HG03097 (cell line): ENCODE measurements around the gene PAAF1.

ENCODE experiments used
- ATAC-seq: cut with Tn5 transposase; IDR thresholded peaks from one replicate; pipeline ENCODE4 v1.9.1; 2021; ENCODE audit not compliant: unreplicated experiment, low FRiP score

Gene PAAF1

DNA sequence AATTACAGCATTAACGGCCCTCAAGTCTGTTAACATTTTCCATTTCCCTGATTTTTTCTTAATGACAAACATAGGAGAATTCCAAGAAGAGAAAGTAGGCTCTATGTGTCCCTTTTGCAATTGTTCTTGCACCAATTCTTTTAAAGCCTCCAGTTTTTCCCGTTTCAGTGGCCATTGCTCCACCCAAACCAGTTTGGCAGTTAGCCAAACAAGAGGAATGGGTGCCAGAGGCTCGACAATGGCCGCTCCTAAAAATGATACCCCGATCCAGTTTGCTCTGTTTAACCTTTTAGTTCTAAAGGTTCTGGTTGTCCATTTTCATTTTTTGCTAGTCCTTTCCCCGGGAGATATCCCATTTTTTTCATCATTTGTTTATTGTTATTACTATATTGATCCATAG lies 67.3 kb downstream of the PAAF1 start:
- ATAC-seq, result no peak

DNA sequence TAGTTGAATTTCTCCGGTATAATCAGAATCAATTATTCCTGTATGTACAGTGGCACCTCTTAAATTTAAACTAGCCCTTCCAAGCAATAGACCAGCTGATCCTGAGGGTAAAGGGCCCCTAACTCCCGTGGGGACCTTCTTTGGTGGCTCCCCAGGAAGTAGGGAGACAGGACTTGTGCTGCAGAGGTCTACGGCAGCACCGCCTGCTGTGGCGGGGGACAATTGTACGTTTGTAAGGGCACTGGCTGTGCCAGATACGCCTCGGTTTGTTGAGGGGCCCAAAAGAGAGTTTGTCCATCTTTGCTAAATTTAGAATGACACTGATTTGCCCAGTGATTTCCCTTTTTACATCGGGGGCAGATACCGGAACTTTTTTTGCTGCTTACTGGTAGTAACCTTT lies 68.1 kb downstream of the PAAF1 start:
- no peak for ATAC-seq

DNA sequence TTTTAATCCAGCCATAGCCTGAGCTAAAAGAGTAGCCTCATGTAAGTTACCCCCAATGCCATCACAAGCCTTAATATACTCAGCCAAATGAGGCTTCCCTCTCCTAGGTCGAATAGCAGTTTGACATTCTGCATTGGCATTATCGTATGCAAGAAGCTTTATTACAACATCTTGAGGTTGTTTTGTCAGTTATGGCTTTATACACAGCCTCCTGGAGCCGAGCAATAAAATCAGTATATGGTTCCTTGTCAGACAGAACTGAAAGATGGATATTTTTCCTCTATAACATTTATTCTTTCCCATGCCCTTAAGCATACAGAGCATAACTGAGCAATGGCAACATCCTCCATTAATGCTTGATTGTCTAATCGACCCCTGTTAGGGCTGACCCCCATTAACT lies 68.6 kb downstream of the PAAF1 start:
- no peak for ATAC-seq

DNA sequence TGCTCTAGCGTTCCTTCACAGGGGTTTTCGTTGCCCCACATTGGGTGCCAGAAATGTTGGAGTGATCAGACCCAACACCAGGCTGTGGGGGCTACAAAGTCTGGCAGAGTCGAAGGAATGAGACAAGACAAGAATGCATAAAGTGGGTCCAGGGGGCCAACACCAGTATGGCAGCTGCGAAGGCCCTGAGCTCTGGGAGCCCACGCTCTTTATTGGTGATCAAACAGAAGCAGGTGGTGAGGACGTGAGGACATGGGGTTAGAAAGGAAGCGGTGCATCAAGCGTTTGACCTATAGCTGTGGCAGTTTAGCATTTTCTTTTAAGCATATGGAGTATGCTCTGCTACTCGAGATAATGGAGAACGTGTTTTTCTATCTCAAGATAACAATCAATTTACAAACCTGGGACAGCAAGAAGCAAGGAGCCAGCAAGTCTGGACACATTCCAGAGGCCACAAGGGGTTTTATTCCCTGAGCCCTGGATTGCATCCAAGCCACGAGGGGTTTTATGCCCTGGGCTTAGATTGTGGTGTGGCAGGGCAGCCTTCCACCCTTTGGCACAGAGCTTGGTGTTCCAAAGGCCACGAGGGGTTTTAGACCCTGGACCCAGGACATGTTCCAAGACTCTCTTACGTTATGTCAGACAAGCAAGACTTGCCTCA lies 70.1 kb downstream of the PAAF1 start:
- ATAC-seq, result no peak

DNA sequence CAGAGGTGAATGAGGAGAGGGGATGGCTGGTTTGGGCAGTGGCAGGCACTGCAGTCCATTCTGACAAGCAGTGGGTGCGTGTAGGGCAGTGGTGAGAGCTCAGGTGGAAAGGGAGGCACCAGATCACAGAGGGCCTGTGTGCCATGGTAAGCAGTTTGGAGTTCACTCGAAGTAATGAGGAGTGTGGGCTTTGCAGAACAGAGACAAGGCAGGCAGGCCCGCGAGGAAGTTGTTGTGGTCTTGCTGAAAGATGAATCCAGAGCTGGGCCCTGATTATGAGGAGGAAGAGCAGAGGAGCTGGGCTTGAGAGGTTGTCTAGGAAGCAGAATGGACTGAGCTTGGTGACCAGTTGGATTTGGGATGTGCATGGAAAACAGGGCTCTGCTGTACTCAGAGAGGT lies 72.4 kb downstream of the PAAF1 start:
- ATAC-seq, result no peak

DNA sequence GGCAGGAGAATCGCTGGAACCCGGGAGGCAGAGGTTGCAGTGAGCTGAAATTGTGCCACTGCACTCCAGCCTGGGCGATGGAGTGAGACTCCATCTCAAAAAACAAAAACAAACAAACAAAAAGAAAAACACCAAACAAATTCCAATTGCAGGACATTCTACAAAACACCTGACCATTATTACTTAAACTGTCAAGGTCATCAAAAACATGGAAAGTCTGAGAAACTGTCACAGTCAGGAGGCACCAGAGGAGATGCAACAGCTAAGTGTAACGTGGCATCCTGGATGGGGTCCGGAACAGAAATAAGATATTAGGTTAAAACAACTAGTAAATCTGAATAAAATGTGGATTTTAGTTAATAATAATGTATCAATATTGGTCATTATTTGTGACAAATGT lies 73.1 kb downstream of the PAAF1 start:
- ATAC-seq, result no peak

DNA sequence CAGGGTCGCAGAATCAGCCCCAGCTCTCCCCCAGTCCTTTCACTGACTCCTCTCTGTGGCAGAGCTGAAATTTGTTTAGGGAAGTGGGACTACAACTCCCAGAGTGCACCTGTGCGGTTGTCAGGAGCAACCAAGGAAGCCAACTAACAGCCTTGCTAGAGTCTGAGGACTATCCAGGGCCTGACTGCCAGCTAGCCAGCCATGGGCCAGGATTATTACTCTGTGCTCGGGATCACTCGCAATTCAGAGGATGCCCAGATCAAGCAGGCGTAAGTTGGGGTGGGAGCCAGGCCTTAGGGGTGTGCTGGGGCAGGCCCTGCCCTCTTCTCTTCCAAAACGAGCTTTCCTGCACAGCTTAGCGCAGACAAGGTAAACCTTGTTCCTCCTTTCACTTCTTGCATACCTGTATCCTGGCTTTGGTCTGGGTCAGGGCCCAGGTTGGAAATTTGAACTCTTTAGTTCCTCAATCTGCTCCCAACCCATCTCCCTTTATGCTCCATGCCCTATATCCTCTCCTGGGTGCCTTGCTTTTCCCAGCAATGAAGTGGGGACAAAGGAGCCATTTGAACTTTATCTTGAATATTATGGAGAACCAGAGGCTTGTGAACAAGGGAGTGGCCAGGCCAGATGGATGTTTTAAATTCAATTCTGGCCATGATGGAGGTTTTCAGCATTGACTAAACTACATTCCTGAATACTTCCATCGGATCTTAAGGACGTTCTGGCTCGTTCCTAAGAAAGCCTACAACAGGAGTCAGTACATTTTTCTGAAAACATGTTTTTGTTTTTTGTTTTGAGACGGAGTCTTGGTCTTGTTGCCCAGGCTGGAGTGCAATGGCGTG lies 74.3 kb downstream of the PAAF1 start, which contains the start of gene DNAJB13:
DNAJB13 (plus strand) TSS at position 158 of the 842 bp plus-strand sequence; CDS start at position 202, 44 bp downstream.
- ATAC-seq, result peak; percentile 87

DNA sequence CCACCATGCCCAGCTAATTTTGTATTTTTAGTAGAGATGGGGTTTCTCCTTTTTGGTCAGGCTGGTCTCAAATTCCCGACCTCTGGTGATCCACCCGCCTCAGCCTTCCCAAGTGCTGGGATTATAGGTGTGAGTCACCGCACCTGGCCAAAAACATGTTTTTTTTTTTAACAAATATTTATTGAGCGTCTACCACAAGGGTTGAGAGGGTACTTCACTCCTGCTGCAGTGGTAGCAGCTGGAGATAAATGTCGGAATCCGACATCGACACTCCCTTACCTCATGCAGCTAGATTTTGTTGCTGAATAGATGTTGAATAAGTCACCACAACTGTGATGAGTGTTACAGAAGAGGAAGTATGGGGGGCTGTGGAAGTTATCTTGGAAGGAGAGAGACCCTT lies 75.0 kb downstream of the PAAF1 start:
- no peak for ATAC-seq

DNA sequence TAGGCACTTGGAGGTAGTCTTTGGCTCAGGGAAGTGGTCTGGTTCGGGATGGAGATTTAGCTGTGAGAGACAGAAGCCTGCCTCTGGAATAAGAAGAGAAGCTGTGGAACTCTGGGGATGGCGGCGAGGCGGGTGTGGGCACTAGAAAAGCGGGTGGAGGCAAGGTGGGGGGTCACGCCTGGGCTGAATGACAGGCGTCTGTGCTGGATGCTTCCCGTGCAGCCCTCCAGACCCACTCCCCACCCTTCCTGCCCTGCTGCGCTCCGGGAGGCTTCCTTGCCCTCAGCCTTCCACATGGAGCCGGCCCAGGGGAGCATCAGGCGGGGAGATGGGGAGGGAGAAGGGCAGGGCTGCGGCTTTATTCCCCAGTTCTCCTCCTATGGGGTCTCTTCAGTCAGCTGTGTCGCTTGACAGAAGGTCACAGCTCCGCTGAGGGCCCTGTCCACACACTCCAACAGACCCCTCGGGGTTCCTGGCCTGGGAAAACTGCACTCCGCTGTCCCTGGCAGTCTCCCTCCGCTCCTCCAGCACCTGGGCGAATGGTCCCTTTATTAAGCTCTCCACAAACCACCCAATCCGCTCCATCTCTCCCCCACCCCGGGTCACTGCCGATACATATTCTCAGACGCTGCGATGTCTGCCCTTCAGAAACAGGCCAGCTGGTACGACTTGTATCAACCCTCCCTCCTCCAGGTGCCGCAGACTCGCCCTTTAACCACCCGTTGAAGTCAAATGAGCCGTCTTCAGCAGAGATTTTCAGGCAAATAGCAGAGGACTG lies 80.3 kb downstream of the PAAF1 start:
- no peak for ATAC-seq

DNA sequence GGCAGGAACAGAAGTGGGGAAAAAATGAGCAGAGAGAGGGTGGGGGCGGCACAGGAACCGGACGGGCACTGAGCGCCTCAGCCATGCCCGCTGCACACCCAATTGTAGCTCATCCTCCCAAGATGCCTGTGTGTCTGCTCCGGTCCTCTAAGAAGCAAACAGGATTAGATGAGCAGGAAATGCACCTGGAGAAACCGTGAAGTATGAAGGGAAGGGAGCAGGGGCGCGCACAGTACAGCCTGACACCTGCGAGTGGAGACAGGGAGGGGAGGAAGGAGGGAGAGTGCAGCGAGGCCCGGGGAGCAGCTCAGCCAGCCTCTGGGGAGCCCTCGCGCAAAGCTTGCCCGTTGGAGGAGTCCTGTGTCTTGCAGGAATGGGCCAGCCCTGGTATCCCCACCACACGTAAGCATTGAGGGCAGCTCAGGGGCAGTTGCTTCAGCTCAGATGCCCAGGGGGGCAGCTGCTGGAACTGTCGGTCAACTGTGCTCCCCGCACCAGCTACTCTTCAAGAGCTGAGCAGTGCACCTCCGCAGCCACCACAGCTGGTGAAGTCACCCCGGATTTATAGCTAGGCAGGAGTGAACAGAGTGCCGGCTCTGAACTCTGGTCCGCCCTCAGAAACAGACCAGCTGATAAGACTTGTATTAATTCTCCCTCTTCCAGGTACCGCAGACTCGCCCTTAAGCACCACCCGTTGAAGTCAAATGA lies 81.0 kb downstream of the PAAF1 start:
- no peak for ATAC-seq

DNA sequence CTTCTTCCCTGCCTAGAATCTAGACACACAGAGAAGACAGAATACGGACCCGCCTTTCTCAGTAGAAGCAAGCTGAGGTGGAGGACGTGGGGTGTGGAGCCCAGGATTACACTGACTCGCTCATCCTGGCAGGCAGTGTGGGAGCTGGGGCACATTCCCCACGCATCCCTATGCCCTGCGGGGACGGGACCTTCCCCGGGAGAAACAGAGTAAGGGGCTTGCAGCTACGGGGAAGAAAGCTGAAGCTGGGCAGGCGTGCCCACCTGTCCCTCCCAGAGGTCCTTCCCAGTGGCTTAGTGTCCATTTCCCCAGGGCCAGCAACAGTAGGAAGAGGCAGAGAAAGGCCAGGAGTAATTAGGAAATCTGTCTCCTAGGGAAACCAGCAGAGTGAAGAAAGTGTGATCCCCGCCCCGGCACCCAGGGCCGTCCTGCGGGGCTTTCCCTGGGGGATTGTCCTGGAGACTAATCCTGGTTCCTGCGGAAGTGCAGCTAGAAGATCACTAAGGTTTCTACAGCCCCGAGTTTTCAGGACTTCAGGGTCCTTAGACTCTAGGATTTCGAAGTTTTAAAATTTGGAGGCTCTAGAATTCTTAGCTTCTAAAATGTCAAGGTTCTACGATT lies 81.8 kb downstream of the PAAF1 start:
- no peak for ATAC-seq

DNA sequence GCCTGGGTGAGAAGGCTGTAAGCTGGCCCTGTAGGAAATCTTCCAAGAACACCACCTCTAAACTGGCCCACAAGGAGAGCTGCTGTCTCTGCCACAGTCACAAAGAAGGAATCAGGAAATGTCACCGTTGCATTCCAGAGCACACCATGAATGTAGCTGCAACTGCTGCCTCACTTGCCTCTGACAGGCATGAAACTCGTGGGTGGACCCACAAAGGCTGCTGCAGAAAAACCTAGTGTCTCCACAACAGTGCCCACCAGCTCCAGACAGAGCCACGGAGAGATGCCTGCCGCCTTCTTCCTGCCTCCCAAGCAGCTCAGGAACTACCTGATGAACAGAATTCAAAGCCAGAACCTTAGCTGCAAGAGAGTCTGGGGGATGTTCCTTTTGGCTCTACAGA lies 84.5 kb downstream of the PAAF1 start:
- no peak for ATAC-seq

DNA sequence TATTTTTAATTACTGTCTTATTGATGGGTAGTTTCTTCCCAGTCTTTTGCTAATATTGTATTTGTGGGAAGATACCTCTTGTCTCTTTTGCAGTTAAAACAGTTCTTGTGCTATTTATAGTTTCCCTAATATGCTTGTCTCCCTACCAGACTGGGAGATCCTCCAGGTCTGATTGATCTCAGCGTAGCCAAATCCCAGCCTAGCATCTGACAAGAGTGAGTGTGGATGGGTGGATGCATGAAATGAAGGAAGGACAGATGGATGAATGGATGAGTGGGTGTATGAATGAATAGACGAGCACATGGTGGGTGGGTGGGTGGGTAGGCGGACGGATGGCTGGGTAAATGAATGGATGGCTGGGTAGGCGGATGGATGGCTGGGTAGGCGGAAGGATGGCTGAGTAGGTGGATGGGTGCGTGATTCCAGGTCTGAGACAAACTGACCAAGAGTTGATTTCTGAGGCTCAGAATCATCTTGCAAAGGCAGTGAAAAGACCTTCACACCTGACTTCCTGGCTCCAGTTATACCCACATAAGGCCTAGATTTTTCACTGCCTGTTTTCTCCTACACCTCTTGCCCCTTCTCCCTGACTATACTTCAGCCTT lies 85.4 kb downstream of the PAAF1 start:
- no peak for ATAC-seq

DNA sequence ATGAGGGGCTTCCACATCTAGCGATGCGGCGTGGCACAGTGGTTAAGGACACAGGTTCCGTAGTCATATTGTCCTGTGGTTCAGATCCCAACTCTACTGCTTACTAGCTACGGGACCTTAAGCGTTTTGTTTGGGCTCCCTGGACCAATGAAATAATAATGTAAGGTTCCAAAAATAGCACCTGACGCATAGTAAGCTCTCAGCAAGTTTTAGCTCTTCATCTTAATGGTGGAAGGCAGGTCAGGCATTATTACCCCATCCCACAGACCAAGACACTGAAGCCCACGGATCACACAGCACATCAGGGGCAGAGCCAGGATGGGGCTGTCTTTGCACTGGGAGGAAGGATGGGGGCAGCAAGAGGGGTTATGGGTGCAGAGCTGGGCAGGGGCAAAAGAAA lies 87.1 kb downstream of the PAAF1 start:
- no peak for ATAC-seq

DNA sequence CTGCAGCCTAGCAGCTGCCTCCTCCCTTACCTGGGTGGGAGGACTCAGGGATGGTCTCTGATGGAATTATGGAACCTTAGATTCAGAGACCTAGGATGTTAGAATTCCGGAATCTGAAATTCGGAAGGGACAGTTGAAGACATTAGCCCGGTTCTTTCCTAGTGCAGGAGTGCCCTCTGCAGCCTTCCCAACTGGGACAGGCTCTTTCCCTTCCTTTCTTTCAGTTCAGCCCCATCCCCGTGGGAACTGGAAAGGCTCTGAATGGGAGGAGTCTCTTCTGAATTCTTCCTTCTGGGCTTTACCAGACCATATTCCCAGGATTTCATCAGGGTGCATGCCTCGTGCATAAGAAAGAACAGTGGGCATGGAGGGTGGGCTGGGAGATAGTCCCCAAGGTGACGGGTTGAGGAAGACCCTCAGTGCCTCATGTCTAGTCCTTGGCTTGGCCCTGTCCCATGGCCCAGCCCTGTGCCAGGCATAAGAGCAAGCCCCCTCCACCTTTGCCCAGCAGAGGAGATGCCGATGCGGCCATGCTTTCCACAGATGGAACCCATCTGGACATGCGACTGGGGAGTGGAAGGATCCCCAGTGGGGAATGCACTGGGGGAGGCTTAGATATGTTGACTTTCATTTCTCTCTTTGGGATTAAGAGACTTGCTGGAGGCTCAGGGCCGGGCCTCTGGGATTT lies 88.4 kb downstream of the PAAF1 start:
- no peak for ATAC-seq

DNA sequence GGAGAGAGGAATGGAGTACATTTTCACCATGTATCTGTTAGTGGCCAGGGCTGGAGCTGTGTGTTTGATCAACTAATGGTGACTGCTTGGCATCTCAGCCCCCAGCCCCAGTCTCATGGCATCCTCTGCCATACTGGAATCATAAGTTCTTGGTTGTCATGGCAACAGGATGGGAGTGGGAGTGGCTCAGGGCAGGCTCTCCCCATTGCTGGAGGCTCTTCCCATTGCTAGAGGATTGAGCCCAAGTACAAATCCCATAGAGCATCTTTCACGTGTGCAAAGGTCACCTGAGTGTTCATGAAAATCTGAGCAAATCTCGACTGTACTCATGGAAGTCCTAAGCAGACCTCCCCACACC lies 88.9 kb downstream of the PAAF1 start:
- no peak for ATAC-seq

DNA sequence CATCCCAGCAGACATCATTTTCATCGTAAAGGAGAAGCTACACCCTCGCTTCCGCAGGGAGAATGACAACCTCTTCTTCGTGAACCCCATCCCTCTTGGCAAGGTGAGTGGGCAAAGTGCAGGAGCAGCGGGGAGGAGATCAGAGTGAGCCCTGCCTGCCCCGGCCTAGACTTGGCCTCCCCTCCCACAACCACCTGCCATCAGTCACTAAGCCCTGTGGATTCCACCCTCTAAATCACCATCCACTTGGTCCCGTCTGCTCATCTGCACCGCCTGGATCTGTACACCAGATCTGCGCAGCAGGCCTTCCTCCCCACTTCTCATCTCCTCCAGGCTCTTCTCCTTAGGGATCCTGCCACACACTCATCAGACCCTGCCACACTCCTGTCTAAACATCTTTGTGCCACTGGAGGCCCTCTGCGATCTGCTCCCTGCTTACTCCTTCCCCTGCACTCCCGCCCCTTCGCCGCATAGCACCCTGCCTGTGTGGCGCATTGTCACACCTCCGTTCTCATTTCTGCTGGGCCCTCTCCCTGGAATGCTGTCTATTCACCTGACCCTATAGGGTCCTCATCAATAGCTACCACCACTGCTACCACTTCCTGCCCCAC lies 91.7 kb downstream of the PAAF1 start:
- ATAC-seq, result no peak

DNA sequence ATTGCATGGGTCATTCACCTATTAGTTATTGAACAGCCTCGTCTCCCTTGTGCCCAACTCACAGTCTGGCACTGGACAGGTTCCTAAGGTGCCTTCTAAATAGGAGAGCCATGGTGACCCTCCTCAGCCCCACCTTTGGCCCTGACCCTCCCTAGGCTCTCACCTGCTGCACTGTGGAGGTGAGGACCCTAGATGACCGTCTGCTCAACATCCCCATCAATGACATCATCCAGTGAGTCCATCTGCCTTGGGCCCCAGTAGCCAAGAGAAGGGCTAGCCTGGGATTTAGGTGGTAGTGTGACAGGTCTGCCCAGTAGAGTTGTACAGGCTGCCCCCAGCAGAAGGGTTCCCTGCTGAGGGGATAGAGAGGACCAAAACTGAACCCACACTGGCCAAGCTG lies 92.3 kb downstream of the PAAF1 start:
- ATAC-seq, result no peak
